HCT116 (cell line): ENCODE data around the gene VTI1A. TPM values are rescaled to one million over a fixed set of nuclear protein-coding genes. Genes with fewer than 3 reads are reported as not detected.

Experiments used
- ATAC-seq: fragments of 200-7000 bp; cut with Tn5 transposase; 2 replicates; pipeline ENCODE4 v1.9.1; 2020; ENCODE audit warnings: mild to moderate bottlenecking, moderate library complexity
- BruUV-seq: library from RNA; stranded (reverse); fragments of 400-500 nt; replicated peaks from 2 replicates; lab custom pipeline; 2021; lab: Mats Ljungman, UMichigan
- CTCF ChIA-PET: fragments of 300-600 bp; sonication (Branson Sonifier 250); formaldehyde crosslinking; loops from one replicate; lab custom pipeline; 2021; ENCODE audit warnings: antibody characterized with exemption; lab: Charles Lee
- POLR2A ChIA-PET: fragments of 300-600, 350-600 bp; sonication (Branson Sonifier 250); formaldehyde crosslinking; loops from one replicate; lab custom pipeline; 2021; ENCODE audit warnings: antibody characterized with exemption; lab: Charles Lee
- RAD21 ChIA-PET, 2 experiments: fragments of 300-600 bp; sonication (Branson Sonifier 250); formaldehyde crosslinking; loops; one replicate each; lab custom pipeline; 2023; ENCODE audit warnings: low total read pairs in 2 of 2; ENCODE audit not compliant: uncharacterized antibody in 2 of 2, unreplicated experiment in 2 of 2, low non-redundant PET in 1 of 2; lab: Charles Lee
- DNase-seq: peaks from one replicate; pipeline ENCODE4 v3.0.0-alpha.2; 2010; ENCODE audit warnings: low read depth, low spot score
- H2AFZ ChIP-seq: fragments of 200-600 bp; shearing (Covaris generic), sonication (generic); 2 replicates; pipeline ENCODE4 v1.6.1; 2017; ENCODE audit warnings: low read depth, mixed run types, mixed read lengths, antibody characterized with exemption, low read length; ENCODE audit not compliant: poor library complexity, severe bottlenecking
- H3K27ac ChIP-seq: 2 replicates; pipeline ENCODE4 v1.5.1; 2012; ENCODE audit warnings: low read depth, low read length
- H3K27me3 ChIP-seq: fragments of 200-600 bp; sonication (generic); 2 replicates; pipeline ENCODE4 v1.6.1; 2016; ENCODE audit warnings: mixed run types, low read length, mixed read lengths; ENCODE audit not compliant: insufficient read depth
- H3K36me3 ChIP-seq, 2 experiments: fragments of 200-500 bp in 1 of 2; fragments of 200-600 bp in 1 of 2; sonication (Bioruptor generic) in 1 of 2; sonication (generic) in 1 of 2; 2 replicates each; pipeline versions ENCODE4 v1.5.1 to v1.6.1; 2014 to 2016; ENCODE audit warnings: low read length in 2 of 2, inconsistent platforms in 1 of 2, mixed read lengths in 1 of 2, mixed run types in 1 of 2; ENCODE audit not compliant: insufficient read depth in 2 of 2, control insufficient read depth in 1 of 2
- H3K4me1 ChIP-seq, 2 experiments: fragments of 200-600 bp in 1 of 2; sonication (generic) in 1 of 2; 2 replicates each; pipeline versions ENCODE4 v1.5.1 to v1.6.1; 2012 to 2017; ENCODE audit warnings: low read length in 2 of 2, inconsistent platforms in 1 of 2, mild to moderate bottlenecking in 1 of 2, mixed read lengths in 1 of 2, mixed run types in 1 of 2, moderate library complexity in 1 of 2; ENCODE audit not compliant: insufficient read depth in 2 of 2, control insufficient read depth in 1 of 2
- H3K4me2 ChIP-seq: fragments of 200-600 bp; sonication (generic); 2 replicates; pipeline ENCODE4 v1.6.1; 2017; ENCODE audit warnings: mixed run types, low read length, mixed read lengths
- H3K4me3 ChIP-seq, 2 experiments: fragments of 200-600 bp in 1 of 2; sonication (generic) in 1 of 2; replicated peaks in 1 of 2; 2 replicates each; pipeline ENCODE4 v1.5.1; 2011 to 2016; ENCODE audit warnings: low read length in 2 of 2, control low read depth in 1 of 2, low read depth in 1 of 2, mild to moderate bottlenecking in 1 of 2, mixed read lengths in 1 of 2, mixed run types in 1 of 2
- H3K79me2 ChIP-seq: fragments of 200-600 bp; sonication (generic); 2 replicates; pipeline ENCODE4 v1.6.1; 2017; ENCODE audit warnings: mild to moderate bottlenecking, mixed run types, low read length, moderate library complexity, mixed read lengths; ENCODE audit not compliant: insufficient read depth
- H3K9ac ChIP-seq: fragments of 200-600 bp; sonication (generic); 2 replicates; pipeline ENCODE4 v1.6.1; 2016; ENCODE audit warnings: low read length, mixed read lengths
- H3K9me2 ChIP-seq: fragments of 200-600 bp; sonication (generic), shearing (Covaris generic); 2 replicates; pipeline ENCODE4 v1.6.1; 2017; ENCODE audit warnings: mixed run types, mild to moderate bottlenecking, moderate library complexity; ENCODE audit not compliant: insufficient read depth
- H3K9me3 ChIP-seq, 2 experiments: fragments of 200-500 bp in 1 of 2; fragments of 200-600 bp in 1 of 2; sonication (Bioruptor generic) in 1 of 2; sonication (generic) in 1 of 2; 2 replicates each; pipeline ENCODE4 v1.6.1; 2014 to 2017; ENCODE audit warnings: low read length in 2 of 2, mixed read lengths in 2 of 2, inconsistent platforms in 1 of 2, low read depth in 1 of 2, mild to moderate bottlenecking in 1 of 2, mixed run types in 1 of 2, moderate library complexity in 1 of 2; ENCODE audit not compliant: control insufficient read depth in 1 of 2, insufficient read depth in 1 of 2
- H4K20me1 ChIP-seq: fragments of 200-600 bp; sonication (generic), shearing (Covaris generic); 2 replicates; pipeline ENCODE4 v1.6.1; 2017; ENCODE audit warnings: mixed run types, mild to moderate bottlenecking, moderate library complexity; ENCODE audit not compliant: insufficient read depth
- ATF3 ChIP-seq: IDR thresholded peaks from 2 replicates; pipeline ENCODE4 v1.6.1; 2012
- CEBPB ChIP-seq: IDR thresholded peaks from 2 replicates; pipeline ENCODE4 v1.6.1; 2012; ENCODE audit warnings: low read depth
- CTCF ChIP-seq, 3 experiments: fragments of 200-600 bp in 1 of 3; sonication (generic) in 1 of 3; IDR thresholded peaks in 2 of 3; conservative IDR thresholded peaks in 1 of 3; 2 replicates each; pipeline ENCODE4 v1.5.1; 2012 to 2017; ENCODE audit warnings: low read depth in 2 of 3, low read length in 2 of 3, antibody characterized with exemption in 1 of 3, borderline replicate concordance in 1 of 3, control low read depth in 1 of 3, mild to moderate bottlenecking in 1 of 3, mixed read lengths in 1 of 3, mixed run types in 1 of 3, moderate library complexity in 1 of 3; ENCODE audit not compliant: insufficient read depth in 1 of 3
- ELF1 ChIP-seq: IDR thresholded peaks from 2 replicates; pipeline ENCODE4 v1.6.1; 2012; ENCODE audit warnings: low read depth, borderline replicate concordance
- POLR2A ChIP-seq: IDR thresholded peaks from 2 replicates; pipeline ENCODE4 v1.7.0; 2011; ENCODE audit warnings: borderline replicate concordance; ENCODE audit not compliant: insufficient read depth, insufficient read length; ENCODE audit errors: extremely low read depth
- SP1 ChIP-seq: IDR thresholded peaks from 2 replicates; pipeline ENCODE4 v1.6.1; 2012; ENCODE audit warnings: low read depth
- ZFX ChIP-seq: fragments of 450-650 bp; IDR thresholded peaks from 2 replicates; pipeline ENCODE4 v1.6.1; 2017
- ZNF274 ChIP-seq: fragments of 200-500 bp; sonication (Bioruptor generic); IDR thresholded peaks from 2 replicates; pipeline ENCODE4 v1.6.1; 2014; ENCODE audit warnings: mild to moderate bottlenecking, low read depth, low read length, inconsistent platforms
- intact Hi-C: fragments of 100-400 bp; cut with micrococcal nuclease; formaldehyde crosslinking; loops from 2 replicates; pipeline ENCODE4 v1.10.0; 2022
- total RNA-seq: library from RNA; stranded (reverse); gene quantifications from one replicate; pipeline ENCODE4 v1.2.1, GENCODE V29; 2021; ENCODE audit not compliant: unreplicated experiment

Gene VTI1A
- total RNA-seq, 1 experiment from 2014 or later, result 80.7 TPM

- H3K4me2 ChIP-seq, result no peak overlapping the region
- no peaks in the 10 kb centered on the region for H3K79me2 ChIP-seq
- peaks cover 13 to 14% of the 10 kb centered on the region in 2 experiments; a peak in 3 of 4 replicates for H3K4me1 ChIP-seq
- ATAC-seq, result no peak
- DNase-seq, result no peak
- H3K9ac ChIP-seq, result no peak overlapping the region
- TF ChIP-seq ZFX (no peak), POLR2A (no peak), CTCF (IDR thresholded peaks at IDR 0.05 in 2 of 3, conservative IDR thresholded peaks at IDR 0.05 in 1 of 3; ENCODE audit: borderline replicate concordance in 1 of 3, insufficient read depth in 1 of 3, low read depth in 2 of 3, low read length in 2 of 3) (no peak), SP1 (no peak), ATF3 (no peak), CEBPB (no peak), ELF1 (no peak)
- H4K20me1 ChIP-seq, result 0 out of 2 replicates have a peak, but pooled peaks cover 3% of the 10 kb centered on the region
- H3K9me3 ChIP-seq, result no peaks in the 10 kb centered on the region
- RAD21 ChIA-PET, result no interaction called here
- no peak overlapping the region for H2AFZ ChIP-seq
- no TSS peak for BruUV-seq
- H3K27ac ChIP-seq, result no peak overlapping the region
- CTCF ChIA-PET, result no interaction called here
- H3K36me3 ChIP-seq, result no peaks in the 10 kb centered on the region
- POLR2A ChIA-PET, result interaction anchor here (1.2 kb wide), 1 partner anchor 65 kb away, joined by 3 read pairs; no protein-coding TSS in a partner anchor
- H3K27me3 ChIP-seq, result no peaks in the 10 kb centered on the region
- H3K4me3 ChIP-seq, result no peak overlapping the region
- no peaks in the 10 kb centered on the region for H3K9me2 ChIP-seq
- intact Hi-C loops, result no loop called here
Observed at GRCh38 chr10:112766636-112767035, 319.6 kb downstream of the VTI1A start.

- Histone ChIP-seq H3K79me2 (no peaks in the 10 kb centered on the region), H3K9ac (no peak overlapping the region), H3K27ac (no peak overlapping the region), H2AFZ (no peak overlapping the region), H3K4me1 (peaks cover 13 to 14% of the 10 kb centered on the region in 2 experiments; a peak in 3 of 4 replicates), H3K9me2 (no peaks in the 10 kb centered on the region), H4K20me1 (0 out of 2 replicates have a peak, but pooled peaks cover 3% of the 10 kb centered on the region), H3K9me3 (no peaks in the 10 kb centered on the region), H3K4me2 (no peak overlapping the region), H3K4me3 (no peak overlapping the region), H3K27me3 (no peaks in the 10 kb centered on the region), H3K36me3 (no peaks in the 10 kb centered on the region)
- ChIA-PET CTCF (no interaction called here), RAD21 (no interaction called here), POLR2A (interaction anchor here (1.2 kb wide), 1 partner anchor 65 kb away, joined by 3 read pairs; no protein-coding TSS in a partner anchor)
- no TSS peak for BruUV-seq
- intact Hi-C loops, result no loop called here
- TF ChIP-seq ATF3, result no peak
- TF ChIP-seq ZNF274, result no peak
- ATAC-seq (no peak), DNase-seq (no peak)
Observed at GRCh38 chr10:112767156-112767555, 320.1 kb downstream of the VTI1A start.
